K562 (cell line): ENCODE measurements around the gene CTSZ. TPM values are rescaled to one million over a fixed set of nuclear protein-coding genes. Genes with fewer than 3 reads are reported as not detected.

ENCODE experiments used
- ATAC-seq: fragments of 200-7000 bp; cut with Tn5 transposase; 3 replicates; pipeline ENCODE4 v1.9.1; 2020; ENCODE audit warnings: moderate library complexity
- BruUV-seq: library from RNA; stranded (reverse); fragments of 400-500 nt; replicated peaks from 2 replicates; lab custom pipeline; 2021; lab: Mats Ljungman, UMichigan
- CTCF ChIA-PET: fragments of 300-600 bp; formaldehyde crosslinking; extraction: SDS; loops from one replicate; lab custom pipeline; 2021; ENCODE audit warnings: low intra/inter-chr PET ratio; lab: Yijun Ruan, JAX
- POLR2A ChIA-PET: fragments of 300-600, 350-650 bp; sonication (Branson Sonifier 250); formaldehyde crosslinking; extraction: SDS; loops from one replicate; lab custom pipeline; 2021; ENCODE audit warnings: antibody characterized with exemption, inconsistent platforms; lab: Yijun Ruan, JAX
- DNase-seq, 4 experiments: peaks; one replicate each; pipeline versions ENCODE4 v3.0.0 to v3.0.0-alpha.2; 2011 to 2018; ENCODE audit warnings: low spot score in 3 of 4, mixed read lengths in 3 of 4; ENCODE audit errors: extremely low read depth in 1 of 4
- FAIRE-seq: peaks from 2 replicates; lab custom pipeline; 2011; peaks lifted over from hg19 to GRCh38; lab: Jason Lieb, UNC
- H2AFZ ChIP-seq: 2 replicates; pipeline ENCODE4 v1.6.0; 2011; ENCODE audit warnings: low read depth, low read length, control low read depth, inconsistent platforms
- H3K27ac ChIP-seq: fragments of 200-600 bp; 3 replicates; pipeline ENCODE4 v1.8.0; 2011; ENCODE audit warnings: low read depth, mild to moderate bottlenecking, control low read depth, inconsistent platforms, low read length, moderate library complexity, mixed read lengths; ENCODE audit errors: extremely low read depth
- H3K27me3 ChIP-seq, 2 experiments: fragments of 300-600 bp in 1 of 2; 2 replicates in 1 of 2; 3 replicates in 1 of 2; pipeline versions ENCODE4 v1.6.0 to v1.8.0; 2011; ENCODE audit warnings: inconsistent platforms in 2 of 2, low read length in 2 of 2, mild to moderate bottlenecking in 1 of 2, mixed read lengths in 1 of 2, moderate library complexity in 1 of 2; ENCODE audit not compliant: control insufficient read depth in 2 of 2, insufficient read depth in 2 of 2
- H3K36me3 ChIP-seq: fragments of 300-600 bp; 3 replicates; pipeline ENCODE4 v1.8.0; 2011; ENCODE audit warnings: mild to moderate bottlenecking, low read length, inconsistent platforms; ENCODE audit not compliant: control insufficient read depth, insufficient read depth
- H3K4me1 ChIP-seq, 2 experiments: fragments of 200-600 bp in 1 of 2; replicated peaks in 1 of 2; 2 replicates in 1 of 2; 3 replicates in 1 of 2; pipeline versions ENCODE4 v1.5.1 to v1.8.0; 2011; ENCODE audit warnings: inconsistent platforms in 2 of 2, low read length in 2 of 2, mild to moderate bottlenecking in 1 of 2, mixed read lengths in 1 of 2, moderate library complexity in 1 of 2; ENCODE audit not compliant: control insufficient read depth in 2 of 2, insufficient read depth in 2 of 2
- H3K4me2 ChIP-seq: 2 replicates; pipeline ENCODE4 v1.6.1; 2011; ENCODE audit warnings: low read length, control low read depth, inconsistent platforms, mixed read lengths; ENCODE audit not compliant: insufficient read depth
- H3K4me3 ChIP-seq: fragments of 200-600 bp; sonication (generic), shearing (Covaris generic); 2 replicates; pipeline ENCODE4 v1.5.1; 2016; ENCODE audit warnings: control low read depth, inconsistent platforms
- H3K79me2 ChIP-seq: fragments of 200-600 bp; 3 replicates; pipeline ENCODE4 v1.8.0; 2011; ENCODE audit warnings: low read length, inconsistent platforms; ENCODE audit not compliant: control insufficient read depth, insufficient read depth
- H3K9ac ChIP-seq, 2 experiments: 2 replicates each; pipeline versions ENCODE4 v1.6.0 to v1.6.1; 2011; ENCODE audit warnings: low read depth in 2 of 2, low read length in 2 of 2, control low read depth in 1 of 2, inconsistent platforms in 1 of 2, mild to moderate bottlenecking in 1 of 2, mixed read lengths in 1 of 2; ENCODE audit not compliant: insufficient read depth in 1 of 2
- H3K9me1 ChIP-seq: one replicate; pipeline ENCODE4 v1.6.0; 2011; ENCODE audit warnings: inconsistent platforms, mild to moderate bottlenecking, low read length, moderate library complexity; ENCODE audit not compliant: control insufficient read depth, insufficient read depth
- H3K9me3 ChIP-seq: replicated peaks from 2 replicates; pipeline ENCODE4 v1.5.1; 2011; ENCODE audit warnings: low read depth, low read length, inconsistent platforms; ENCODE audit not compliant: control insufficient read depth, insufficient read depth
- H4K20me1 ChIP-seq: replicated peaks from 2 replicates; pipeline ENCODE4 v1.6.1; 2011; ENCODE audit warnings: low read length, inconsistent platforms, mixed read lengths; ENCODE audit not compliant: control insufficient read depth, insufficient read depth
- CREB3L1 ChIP-seq: fragments of 450-650 bp; IDR thresholded peaks from 2 replicates; pipeline ENCODE4 v1.6.1; 2014; ENCODE audit warnings: low read depth, mild to moderate bottlenecking, moderate library complexity, borderline replicate concordance
- HBP1 ChIP-seq: fragments of 450-650 bp; formaldehyde crosslinking; IDR thresholded peaks from 2 replicates; pipeline ENCODE4 v1.4.0; 2022; ENCODE audit warnings: missing genetic modification characterization
- HIVEP1 ChIP-seq: fragments of 250-450 bp; sonication (Bioruptor Pico); IDR thresholded peaks from 2 replicates; pipeline ENCODE4 v1.4.0; 2020; ENCODE audit warnings: mild to moderate bottlenecking
- IRF1 ChIP-seq: sonication (generic); formaldehyde crosslinking; IDR thresholded peaks from 2 replicates; pipeline ENCODE4 v1.8.0; 2022; ENCODE audit warnings: missing genetic modification reagents, mild to moderate bottlenecking, borderline replicate concordance
- MYNN ChIP-seq, 2 experiments: sonication (generic); formaldehyde crosslinking in 1 of 2; IDR thresholded peaks; 2 replicates each; pipeline versions ENCODE4 v1.5.0 to v1.6.1; 2016 to 2020; ENCODE audit warnings: antibody characterized with exemption in 1 of 2, missing genetic modification reagents in 1 of 2
- POLR2A ChIP-seq: fragments of 450-650 bp; conservative IDR thresholded peaks from 2 replicates; pipeline ENCODE4 v1.6.1; 2016
- POLR2AphosphoS5 ChIP-seq: IDR thresholded peaks from 2 replicates; pipeline ENCODE4 v1.6.1; 2011; ENCODE audit warnings: mild to moderate bottlenecking, low read depth, low read length, moderate library complexity; ENCODE audit not compliant: control insufficient read depth, insufficient read depth
- RBFOX2 ChIP-seq: fragments of 200-400 bp; formaldehyde crosslinking; IDR thresholded peaks from 2 replicates; pipeline ENCODE4 v1.6.1; 2017; ENCODE audit warnings: low read depth, mild to moderate bottlenecking, low read length, moderate library complexity
- SUPT5H ChIP-seq: fragments of 450-650 bp; IDR thresholded peaks from 2 replicates; pipeline ENCODE4 v1.6.1; 2016
- WGBS: fragments of 100-300 bp; shearing (Covaris generic); methylation state at CpG from one replicate; pipeline ENCODE4 v1.1.6; 2016; ENCODE audit warnings: low coverage, mixed read lengths; ENCODE audit not compliant: insufficient coverage; ENCODE audit errors: missing lambda C conversion rate; 5-methylcytosine and 5-hydroxymethylcytosine counted together
- in situ Hi-C: fragments of 300-500 bp; cut with MboI; formaldehyde crosslinking; loops from 4 replicates; pipeline ENCODE4 v1.15.0; 2018; ENCODE audit warnings: inconsistent platforms, mixed read lengths
- intact Hi-C: fragments of 100-400 bp; cut with micrococcal nuclease; formaldehyde crosslinking; loops from 2 replicates; pipeline ENCODE4 v1.14.2; 2022
- polyA plus RNA-seq, 8 experiments: library from polyadenylated mRNA; depleted of rRNA in 4 of 8; stranded (reverse) in 5 of 8; unstranded in 3 of 8; fragments of >200 nt; fragmentation: Nextera tagmentation in 2 of 8; fragmentation: Illumina TruSeq in 1 of 8; extraction: Ambion mirVana in 2 of 8; extraction: Trizol in 1 of 8; gene quantifications; 2 replicates each; pipeline versions ENCODE4 v1.2.1 to v1.2.3, GENCODE V29; 2011 to 2014; ENCODE audit warnings: inconsistent platforms in 1 of 8, missing spikeins in 1 of 8
- total RNA-seq, 7 experiments: library from RNA; depleted of rRNA in 6 of 7; stranded (reverse); fragments of >200 nt in 6 of 7; fragmentation: Illumina TruSeq in 2 of 7; extraction: Trizol in 2 of 7; gene quantifications; 2 replicates each; pipeline versions ENCODE4 v1.2.1 to v1.2.3, GENCODE V29; 2011 to 2021; ENCODE audit warnings: low replicate concordance in 1 of 7

The CTSZ gene
- total and polyA plus RNA-seq, 9 of the 15 experiments (the other 6 are each of a cell fraction or from before 2014, with no cell fraction given): 1.6 to 143 (median 82.8) TPM

- CTCF ChIA-PET: no interaction called here
- Histone ChIP-seq H3K9me1 (no peaks in the 10 kb centered on the region), H3K4me2 (no peak overlapping the region), H2AFZ (no peak overlapping the region), H3K9me3 (no peaks in the 10 kb centered on the region), H3K4me3 (no peak overlapping the region)
- ATAC-seq (peak; percentile 9; the same call in 1 of the 3 replicates), DNase-seq (no peak)
- TSS peak; percentile 86 for BruUV-seq
- WGBS: 94% methylated on average over 18 of the region's 18 CpGs
- TF ChIP-seq IRF1 (CRISPR knock-in tag) (no peak), POLR2AphosphoS5 (peak; percentile 15; the same call in 1 of the 2 replicates), MYNN (IDR thresholded peaks at IDR 0.05) (0 out of 2 replicates have a peak, but pooled peaks have one; percentile 12), MYNN (CRISPR knock-in tag; IDR thresholded peaks at IDR 0.05) (no peak), POLR2A (peak; percentile 29; the same call in 1 of the 2 replicates), SUPT5H (peak; percentile 45; the same call in 1 of the 2 replicates), CREB3L1 (no peak), HIVEP1 (CRISPR knock-in tag) (no peak), HBP1 (CRISPR knock-in tag) (no peak), RBFOX2 (peak; percentile 28)
- TF ChIP-seq, all 486 proteins: peak for 5
- H3K36me3 ChIP-seq: peaks cover 89% of the 10 kb centered on the region
- no peak for FAIRE-seq
- H3K27me3 ChIP-seq: no peaks in the 10 kb centered on the region
- in situ Hi-C loops (no loop called here), intact Hi-C loops (no loop called here)
- POLR2A ChIA-PET: interaction anchor here (0.6 to 2.8 kb wide), 3 partner anchors 13 to 36 kb away, joined by 3 to 19 read pairs (median 9); partner anchors contain the start of gene NELFCD
- H4K20me1 ChIP-seq: 0 out of 2 replicates have a peak, but pooled peaks cover 4% of the 10 kb centered on the region
- no peak overlapping the region for H3K27ac ChIP-seq
- H3K4me1 ChIP-seq: peaks cover 0 to 7% of the 10 kb centered on the region in 2 experiments; a peak in 1 of 5 replicates
- H3K9ac ChIP-seq: peak overlapping the region in 1 of 2 experiments; percentile 18; a peak in 1 of 4 replicates
- no peaks in the 10 kb centered on the region for H3K79me2 ChIP-seq
Observed at GRCh38 chr20:58995461-58996225, 11.4 kb downstream of the CTSZ start.
